DOHH2 (cell line): ENCODE results near the gene RBCK1.

Experiments
- CTCF ChIP-seq: fragments of 200-600 bp; sonication (generic); IDR thresholded peaks from one replicate; pipeline ENCODE4 v1.5.1; 2014; ENCODE audit warnings: antibody characterized with exemption, mild to moderate bottlenecking, low read depth, low read length; ENCODE audit not compliant: poor library complexity, severe bottlenecking
- EZH2phosphoT487 ChIP-seq: fragments of 200-600 bp; sonication (generic); IDR thresholded peaks from 2 replicates; pipeline ENCODE4 v1.6.1; 2017; ENCODE audit warnings: borderline replicate concordance, mild to moderate bottlenecking, antibody characterized with exemption, low read length, moderate library complexity, mixed read lengths

GRCh38 chr20:472889-473292 lies 64.8 kb downstream of the RBCK1 start:
- TF ChIP-seq CTCF (no peak), EZH2phosphoT487 (no peak)
